HS-5 (cell line): ENCODE results near the gene OR4D10.

Source experiments
- DNase-seq: peaks from one replicate; pipeline ENCODE4 v3.0.0-alpha.2; 2012; ENCODE audit warnings: low read depth

Gene OR4D10

GRCh38 chr11:59528711-59529110, 55.6 kb downstream of the OR4D10 start:
- DNase-seq = no peak
